HCT116 (cell line): ENCODE results near the gene FERMT3. TPM values are rescaled to one million over a fixed set of nuclear protein-coding genes. Genes with fewer than 3 reads are reported as not detected.

Experiments
- ATAC-seq: fragments of 200-7000 bp; cut with Tn5 transposase; 2 replicates; pipeline ENCODE4 v1.9.1; 2020; ENCODE audit warnings: mild to moderate bottlenecking, moderate library complexity
- BruUV-seq: library from RNA; stranded (reverse); fragments of 400-500 nt; replicated peaks from 2 replicates; lab custom pipeline; 2021; lab: Mats Ljungman, UMichigan
- CTCF ChIA-PET: fragments of 300-600 bp; sonication (Branson Sonifier 250); formaldehyde crosslinking; loops from one replicate; lab custom pipeline; 2021; ENCODE audit warnings: antibody characterized with exemption; lab: Charles Lee
- POLR2A ChIA-PET: fragments of 300-600, 350-600 bp; sonication (Branson Sonifier 250); formaldehyde crosslinking; loops from one replicate; lab custom pipeline; 2021; ENCODE audit warnings: antibody characterized with exemption; lab: Charles Lee
- RAD21 ChIA-PET, 2 experiments: fragments of 300-600 bp; sonication (Branson Sonifier 250); formaldehyde crosslinking; loops; one replicate each; lab custom pipeline; 2023; ENCODE audit warnings: low total read pairs in 2 of 2; ENCODE audit not compliant: uncharacterized antibody in 2 of 2, unreplicated experiment in 2 of 2, low non-redundant PET in 1 of 2; lab: Charles Lee
- DNase-seq: peaks from one replicate; pipeline ENCODE4 v3.0.0-alpha.2; 2010; ENCODE audit warnings: low read depth, low spot score
- H2AFZ ChIP-seq: fragments of 200-600 bp; shearing (Covaris generic), sonication (generic); 2 replicates; pipeline ENCODE4 v1.6.1; 2017; ENCODE audit warnings: low read depth, mixed run types, mixed read lengths, antibody characterized with exemption, low read length; ENCODE audit not compliant: poor library complexity, severe bottlenecking
- H3K27ac ChIP-seq: 2 replicates; pipeline ENCODE4 v1.5.1; 2012; ENCODE audit warnings: low read depth, low read length
- H3K27me3 ChIP-seq: fragments of 200-600 bp; sonication (generic); 2 replicates; pipeline ENCODE4 v1.6.1; 2016; ENCODE audit warnings: mixed run types, low read length, mixed read lengths; ENCODE audit not compliant: insufficient read depth
- H3K36me3 ChIP-seq, 2 experiments: fragments of 200-500 bp in 1 of 2; fragments of 200-600 bp in 1 of 2; sonication (Bioruptor generic) in 1 of 2; sonication (generic) in 1 of 2; 2 replicates each; pipeline versions ENCODE4 v1.5.1 to v1.6.1; 2014 to 2016; ENCODE audit warnings: low read length in 2 of 2, inconsistent platforms in 1 of 2, mixed read lengths in 1 of 2, mixed run types in 1 of 2; ENCODE audit not compliant: insufficient read depth in 2 of 2, control insufficient read depth in 1 of 2
- H3K4me1 ChIP-seq, 2 experiments: fragments of 200-600 bp in 1 of 2; sonication (generic) in 1 of 2; 2 replicates each; pipeline versions ENCODE4 v1.5.1 to v1.6.1; 2012 to 2017; ENCODE audit warnings: low read length in 2 of 2, inconsistent platforms in 1 of 2, mild to moderate bottlenecking in 1 of 2, mixed read lengths in 1 of 2, mixed run types in 1 of 2, moderate library complexity in 1 of 2; ENCODE audit not compliant: insufficient read depth in 2 of 2, control insufficient read depth in 1 of 2
- H3K4me2 ChIP-seq: fragments of 200-600 bp; sonication (generic); 2 replicates; pipeline ENCODE4 v1.6.1; 2017; ENCODE audit warnings: mixed run types, low read length, mixed read lengths
- H3K4me3 ChIP-seq, 2 experiments: fragments of 200-600 bp in 1 of 2; sonication (generic) in 1 of 2; replicated peaks in 1 of 2; 2 replicates each; pipeline ENCODE4 v1.5.1; 2011 to 2016; ENCODE audit warnings: low read length in 2 of 2, control low read depth in 1 of 2, low read depth in 1 of 2, mild to moderate bottlenecking in 1 of 2, mixed read lengths in 1 of 2, mixed run types in 1 of 2
- H3K79me2 ChIP-seq: fragments of 200-600 bp; sonication (generic); 2 replicates; pipeline ENCODE4 v1.6.1; 2017; ENCODE audit warnings: mild to moderate bottlenecking, mixed run types, low read length, moderate library complexity, mixed read lengths; ENCODE audit not compliant: insufficient read depth
- H3K9ac ChIP-seq: fragments of 200-600 bp; sonication (generic); 2 replicates; pipeline ENCODE4 v1.6.1; 2016; ENCODE audit warnings: low read length, mixed read lengths
- H3K9me2 ChIP-seq: fragments of 200-600 bp; sonication (generic), shearing (Covaris generic); 2 replicates; pipeline ENCODE4 v1.6.1; 2017; ENCODE audit warnings: mixed run types, mild to moderate bottlenecking, moderate library complexity; ENCODE audit not compliant: insufficient read depth
- H3K9me3 ChIP-seq, 2 experiments: fragments of 200-500 bp in 1 of 2; fragments of 200-600 bp in 1 of 2; sonication (Bioruptor generic) in 1 of 2; sonication (generic) in 1 of 2; 2 replicates each; pipeline ENCODE4 v1.6.1; 2014 to 2017; ENCODE audit warnings: low read length in 2 of 2, mixed read lengths in 2 of 2, inconsistent platforms in 1 of 2, low read depth in 1 of 2, mild to moderate bottlenecking in 1 of 2, mixed run types in 1 of 2, moderate library complexity in 1 of 2; ENCODE audit not compliant: control insufficient read depth in 1 of 2, insufficient read depth in 1 of 2
- H4K20me1 ChIP-seq: fragments of 200-600 bp; sonication (generic), shearing (Covaris generic); 2 replicates; pipeline ENCODE4 v1.6.1; 2017; ENCODE audit warnings: mixed run types, mild to moderate bottlenecking, moderate library complexity; ENCODE audit not compliant: insufficient read depth
- ELF1 ChIP-seq: IDR thresholded peaks from 2 replicates; pipeline ENCODE4 v1.6.1; 2012; ENCODE audit warnings: low read depth, borderline replicate concordance
- SRF ChIP-seq: IDR thresholded peaks from 2 replicates; pipeline ENCODE4 v1.6.1; 2012; ENCODE audit warnings: low read depth
- YY1 ChIP-seq: IDR thresholded peaks from 2 replicates; pipeline ENCODE4 v1.6.1; 2011; ENCODE audit warnings: low read length, low read depth, moderate library complexity, mild to moderate bottlenecking; ENCODE audit not compliant: insufficient replicate concordance; ENCODE audit errors: extremely low read depth
- intact Hi-C: fragments of 100-400 bp; cut with micrococcal nuclease; formaldehyde crosslinking; loops from 2 replicates; pipeline ENCODE4 v1.10.0; 2022
- total RNA-seq: library from RNA; stranded (reverse); gene quantifications from one replicate; pipeline ENCODE4 v1.2.1, GENCODE V29; 2021; ENCODE audit not compliant: unreplicated experiment

The FERMT3 gene
- total RNA-seq, 1 experiment from 2014 or later, result 4.3 TPM

DNA sequence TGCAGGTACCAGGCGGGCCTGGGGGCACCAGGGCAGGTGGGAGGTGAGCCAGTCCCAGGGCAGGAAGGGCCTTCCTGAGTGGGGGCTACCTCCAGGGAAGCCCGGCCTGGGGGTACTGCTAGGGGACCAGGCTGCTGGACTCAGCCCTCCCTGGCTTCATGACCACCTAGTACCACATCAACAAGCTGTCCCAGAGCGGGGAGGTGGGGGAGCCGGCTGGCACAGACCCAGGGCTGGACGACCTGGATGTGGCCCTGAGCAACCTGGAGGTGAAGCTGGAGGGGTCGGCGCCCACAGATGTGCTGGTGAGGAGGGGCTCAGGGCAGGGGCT is 12.8 kb downstream of the FERMT3 start:
- no TSS peak for BruUV-seq
- intact Hi-C loops, result no loop called here
- no peaks in the 10 kb centered on the region for H3K27me3 ChIP-seq
- H2AFZ ChIP-seq, result no peak overlapping the region
- H3K4me3 ChIP-seq, result no peak overlapping the region
- H3K36me3 ChIP-seq, result peaks cover 0 to 6% of the 10 kb centered on the region in 2 experiments; a peak in 1 of 4 replicates
- RAD21 ChIA-PET, result no interaction called here
- ATAC-seq (no peak), DNase-seq (no peak)
- no peak overlapping the region for H3K9ac ChIP-seq
- no peaks in the 10 kb centered on the region for H3K4me1 ChIP-seq
- TF ChIP-seq YY1, result no peak
- no peaks in the 10 kb centered on the region for H3K9me2 ChIP-seq
- CTCF ChIA-PET, result no interaction called here
- H3K4me2 ChIP-seq, result no peak overlapping the region
- no peaks in the 10 kb centered on the region for H4K20me1 ChIP-seq
- no peak overlapping the region for H3K27ac ChIP-seq
- H3K9me3 ChIP-seq, result no peaks in the 10 kb centered on the region
- POLR2A ChIA-PET, result no interaction called here
- H3K79me2 ChIP-seq, result no peaks in the 10 kb centered on the region

DNA sequence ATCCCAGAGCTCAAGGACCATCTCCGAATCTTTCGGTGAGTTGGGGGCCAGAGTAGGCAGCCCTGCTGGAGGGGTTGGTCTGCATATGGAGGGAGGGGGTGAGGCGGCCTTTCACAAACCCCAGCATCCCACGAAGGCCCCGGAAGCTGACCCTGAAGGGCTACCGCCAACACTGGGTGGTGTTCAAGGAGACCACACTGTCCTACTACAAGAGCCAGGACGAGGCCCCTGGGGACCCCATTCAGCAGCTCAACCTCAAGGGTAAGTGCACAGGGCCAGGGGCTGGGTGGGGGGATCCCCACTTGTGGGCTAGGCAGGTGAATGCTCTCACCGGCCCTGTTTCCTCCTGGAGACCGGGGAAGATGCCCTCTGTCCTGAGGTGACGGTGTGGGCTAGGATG is 13.2 kb downstream of the FERMT3 start:
- no peak overlapping the region for H3K27ac ChIP-seq
- H3K4me1 ChIP-seq, result peaks cover 0 to under 1% of the 10 kb centered on the region in 2 experiments; a peak in 1 of 4 replicates
- ChIA-PET CTCF (no interaction called here), RAD21 (no interaction called here), POLR2A (no interaction called here)
- H3K36me3 ChIP-seq, result peaks cover 0 to 6% of the 10 kb centered on the region in 2 experiments; a peak in 1 of 4 replicates
- H3K9ac ChIP-seq, result no peak overlapping the region
- H3K79me2 ChIP-seq, result peaks cover 3% of the 10 kb centered on the region; the same call in 1 of the 2 replicates
- no peak overlapping the region for H2AFZ ChIP-seq
- H3K27me3 ChIP-seq, result no peaks in the 10 kb centered on the region
- TF ChIP-seq SRF, result no peak
- no peak overlapping the region for H3K4me2 ChIP-seq
- intact Hi-C loops, result no loop called here
- no TSS peak for BruUV-seq
- H4K20me1 ChIP-seq, result no peaks in the 10 kb centered on the region
- no peak for DNase-seq
- no peak overlapping the region for H3K4me3 ChIP-seq
- no peak for ATAC-seq
- no peaks in the 10 kb centered on the region for H3K9me2 ChIP-seq
- no peaks in the 10 kb centered on the region for H3K9me3 ChIP-seq

DNA sequence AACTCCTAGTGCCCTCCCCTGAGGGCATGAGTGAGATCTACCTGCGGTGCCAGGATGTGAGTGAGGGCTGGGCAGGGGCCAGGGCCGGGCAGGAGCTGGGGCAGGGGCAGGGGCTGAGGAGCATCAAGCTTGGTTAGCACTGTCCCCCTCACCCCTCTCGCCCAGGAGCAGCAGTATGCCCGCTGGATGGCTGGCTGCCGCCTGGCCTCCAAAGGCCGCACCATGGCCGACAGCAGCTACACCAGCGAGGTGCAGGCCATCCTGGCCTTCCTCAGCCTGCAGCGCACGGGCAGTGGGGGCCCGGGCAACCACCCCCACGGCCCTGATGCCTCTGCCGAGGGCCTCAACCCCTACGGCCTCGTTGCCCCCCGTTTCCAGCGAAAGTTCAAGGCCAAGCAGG is 13.8 kb downstream of the FERMT3 start:
- Histone ChIP-seq H3K36me3 (peaks cover 0 to 6% of the 10 kb centered on the region in 2 experiments; a peak in 1 of 4 replicates), H2AFZ (no peak overlapping the region), H3K27ac (no peak overlapping the region), H3K9me3 (no peaks in the 10 kb centered on the region), H3K4me1 (peaks cover 4 to 6% of the 10 kb centered on the region in 2 experiments; a peak in 3 of 4 replicates), H4K20me1 (no peaks in the 10 kb centered on the region), H3K4me2 (no peak overlapping the region), H3K27me3 (no peaks in the 10 kb centered on the region), H3K79me2 (peaks cover 6% of the 10 kb centered on the region; the same call in 1 of the 2 replicates), H3K9me2 (no peaks in the 10 kb centered on the region), H3K9ac (no peak overlapping the region), H3K4me3 (no peak overlapping the region)
- TF ChIP-seq YY1 (no peak), SRF (no peak), ELF1 (no peak)
- ChIA-PET RAD21 (no interaction called here), POLR2A (no interaction called here), CTCF (no interaction called here)
- intact Hi-C loops, result no loop called here
- DNase-seq (no peak), ATAC-seq (no peak)
- BruUV-seq, result no TSS peak
